ENCODE results near the gene LRRC46. TPM values are rescaled to one million over a fixed set of nuclear protein-coding genes. Genes with fewer than 3 reads are reported as not detected.

The LRRC46 gene
- total RNA-seq, 1 experiment from 2014 or later, result 0.31 TPM

DNA sequence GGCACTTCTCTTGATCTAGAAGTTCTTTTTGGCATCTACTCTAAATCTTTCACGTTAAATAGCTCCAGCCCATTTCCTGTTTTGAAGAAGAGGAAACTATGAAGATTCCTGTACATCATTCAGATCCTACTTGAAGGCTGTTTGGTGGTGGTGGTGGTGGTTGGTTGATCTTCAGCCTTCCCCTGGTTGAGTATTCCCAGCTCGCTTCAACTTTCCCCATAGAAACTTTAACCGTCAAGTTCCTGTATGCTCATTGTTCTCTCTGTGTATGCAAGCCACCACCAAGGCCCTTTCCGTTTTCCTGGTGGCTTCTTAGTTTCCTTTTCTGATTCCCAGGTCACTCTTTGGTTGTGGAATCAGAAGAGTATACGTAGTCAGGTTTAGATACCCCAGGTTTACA lies 3.3 kb downstream of the LRRC46 start:
- no peaks in the 10 kb centered on the region for H3K79me2 ChIP-seq (ENCODE audit: insufficient read depth, low read length)
- no peak for DNase-seq
- H4K8ac ChIP-seq (replicated peaks; ENCODE audit: insufficient read length, low read depth, low read length), result no peak overlapping the region
- no peak overlapping the region for H2AFZ ChIP-seq (ENCODE audit: low read length)
- no peak overlapping the region for H3K4ac ChIP-seq (ENCODE audit: low read depth, low read length)
- no peak overlapping the region for H2AK5ac ChIP-seq (ENCODE audit: insufficient read length, low read length)
- H2BK120ac ChIP-seq (ENCODE audit: low read depth, low read length, poor library complexity, severe bottlenecking), result no peak overlapping the region
- no peak overlapping the region for H2BK15ac ChIP-seq (ENCODE audit: low read depth, low read length)
- no CpG with 5 or more reads among the region's 5 CpGs for WGBS (ENCODE audit: extremely low coverage, insufficient read length, low lambda C conversion rate)
- no peak overlapping the region for H3K4me3 Mint-ChIP-seq
- no peaks in the 10 kb centered on the region for H3K9me3 ChIP-seq (ENCODE audit: control insufficient read depth, low read depth, low read length)
- no peak overlapping the region; a peak in 1 of 7 replicates for H3K27ac Mint-ChIP-seq
- H4K5ac ChIP-seq (ENCODE audit: insufficient read length, low read depth, low read length), result no peak overlapping the region
- H2BK12ac ChIP-seq (ENCODE audit: insufficient read length, low read depth, low read length), result no peak overlapping the region
- no peak overlapping the region for H3K18ac ChIP-seq (ENCODE audit: insufficient read length, low read depth, low read length)
- peaks cover 3% of the 10 kb centered on the region for H3K79me1 ChIP-seq (ENCODE audit: insufficient read depth, low read depth, low read length, poor library complexity, severe bottlenecking)
- H3K4me1 ChIP-seq (ENCODE audit: insufficient read depth, low read length), result no peaks in the 10 kb centered on the region
- H3K27me3 Mint-ChIP-seq (ENCODE audit: low read depth), result peaks cover 2% of the 10 kb centered on the region; the same call in 1 of the 2 replicates
- H2BK5ac ChIP-seq (ENCODE audit: insufficient read length, low read length), result no peak overlapping the region
- H2BK20ac ChIP-seq (ENCODE audit: low read depth, low read length, poor library complexity, severe bottlenecking), result no peak overlapping the region
- TF ChIP-seq, protein P1, sequence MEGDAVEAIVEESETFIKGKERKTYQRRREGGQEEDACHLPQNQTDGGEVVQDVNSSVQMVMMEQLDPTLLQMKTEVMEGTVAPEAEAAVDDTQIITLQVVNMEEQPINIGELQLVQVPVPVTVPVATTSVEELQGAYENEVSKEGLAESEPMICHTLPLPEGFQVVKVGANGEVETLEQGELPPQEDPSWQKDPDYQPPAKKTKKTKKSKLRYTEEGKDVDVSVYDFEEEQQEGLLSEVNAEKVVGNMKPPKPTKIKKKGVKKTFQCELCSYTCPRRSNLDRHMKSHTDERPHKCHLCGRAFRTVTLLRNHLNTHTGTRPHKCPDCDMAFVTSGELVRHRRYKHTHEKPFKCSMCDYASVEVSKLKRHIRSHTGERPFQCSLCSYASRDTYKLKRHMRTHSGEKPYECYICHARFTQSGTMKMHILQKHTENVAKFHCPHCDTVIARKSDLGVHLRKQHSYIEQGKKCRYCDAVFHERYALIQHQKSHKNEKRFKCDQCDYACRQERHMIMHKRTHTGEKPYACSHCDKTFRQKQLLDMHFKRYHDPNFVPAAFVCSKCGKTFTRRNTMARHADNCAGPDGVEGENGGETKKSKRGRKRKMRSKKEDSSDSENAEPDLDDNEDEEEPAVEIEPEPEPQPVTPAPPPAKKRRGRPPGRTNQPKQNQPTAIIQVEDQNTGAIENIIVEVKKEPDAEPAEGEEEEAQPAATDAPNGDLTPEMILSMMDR (conservative IDR thresholded peaks at IDR 0.05), result no peak
- peaks cover 0 to 20% (median 13%) of the 10 kb centered on the region in 3 experiments; a peak in 6 of 7 replicates for H3K36me3 Mint-ChIP-seq (ENCODE audit: insufficient read depth in 1 of 3, low read depth in 3 of 3)
- H3K56ac ChIP-seq (ENCODE audit: insufficient read length, low read depth, low read length), result no peak overlapping the region
- no peaks in the 10 kb centered on the region for H3K27me3 ChIP-seq (ENCODE audit: insufficient read depth, low read length)
- H3K23ac ChIP-seq (ENCODE audit: insufficient read length, low read depth, low read length), result no peak overlapping the region
- H3K9me3 Mint-ChIP-seq, result no peaks in the 10 kb centered on the region; a peak in 1 of 5 replicates
- no peak overlapping the region for H3K27ac ChIP-seq (ENCODE audit: insufficient read length, low read depth, low read length)
- no peak overlapping the region for H4K91ac ChIP-seq (ENCODE audit: insufficient read length, low read depth, low read length)
- H3K4me1 Mint-ChIP-seq, result peaks cover 8 to 15% of the 10 kb centered on the region in 2 experiments
- no peak overlapping the region for H3K4me2 ChIP-seq (ENCODE audit: insufficient read depth, insufficient read length, low read length)
- H3K14ac ChIP-seq (ENCODE audit: insufficient read depth, low read length), result no peak overlapping the region
- no peak overlapping the region for H3K9ac ChIP-seq (ENCODE audit: extremely low read depth, insufficient read length, low read length)
- H3K23me2 ChIP-seq (ENCODE audit: insufficient read length, low read depth, low read length, poor library complexity, severe bottlenecking), result peaks cover 10% of the 10 kb centered on the region
- H4K20me1 ChIP-seq (ENCODE audit: control insufficient read depth, insufficient read depth, insufficient read length), result no peaks in the 10 kb centered on the region
- no peak overlapping the region for H3T11ph ChIP-seq (ENCODE audit: low read length)

All from H9 (cell line).